Spleen (tissue), 11 donors: ENCODE measurements around the gene ALDH1A3. TPM values are rescaled to one million over a fixed set of nuclear protein-coding genes. Genes with fewer than 3 reads are reported as not detected.

ENCODE experiments used
- DNase-seq: peaks from one replicate; pipeline ENCODE4 v3.0.0-alpha.2; 2020
- H3K27ac ChIP-seq, 8 donors: fragments of 200-600 bp; sonication (generic) in 7 of 8; 1 replicate in 4 of 8; 2 replicates in 4 of 8; pipeline versions ENCODE4 v1.5.0 to v1.8.0; 2016 to 2021; ENCODE audit warnings: inconsistent platforms in 4 of 8, mild to moderate bottlenecking in 4 of 8, moderate library complexity in 1 of 8
- H3K27me3 ChIP-seq, 7 donors: fragments of 200-600 bp; sonication (generic) in 6 of 7; replicated peaks in 1 of 7; 1 replicate in 4 of 7; 2 replicates in 3 of 7; pipeline versions ENCODE4 v1.5.0 to v1.8.0; 2016 to 2021; ENCODE audit warnings: inconsistent platforms in 3 of 7, mild to moderate bottlenecking in 1 of 7
- H3K36me3 ChIP-seq, 6 donors: fragments of 200-600 bp; sonication (generic) in 5 of 6; 1 replicate in 4 of 6; 2 replicates in 2 of 6; pipeline versions ENCODE4 v1.5.0 to v1.8.0; 2016 to 2021; ENCODE audit warnings: inconsistent platforms in 2 of 6
- H3K4me1 ChIP-seq, 6 donors: fragments of 200-600 bp; sonication (generic) in 5 of 6; 1 replicate in 3 of 6; 2 replicates in 3 of 6; pipeline versions ENCODE4 v1.5.0 to v1.8.0; 2016 to 2021; ENCODE audit warnings: inconsistent platforms in 3 of 6
- H3K4me3 ChIP-seq, 8 donors: fragments of 200-600 bp; sonication (generic) in 7 of 8; 1 replicate in 4 of 8; 2 replicates in 4 of 8; pipeline versions ENCODE4 v1.5.0 to v1.8.0; 2016 to 2021; ENCODE audit warnings: inconsistent platforms in 4 of 8, mild to moderate bottlenecking in 4 of 8, moderate library complexity in 2 of 8
- H3K9me3 ChIP-seq, 8 donors: fragments of 200-600 bp; sonication (generic) in 7 of 8; 1 replicate in 4 of 8; 2 replicates in 4 of 8; pipeline versions ENCODE4 v1.5.0 to v1.8.0; 2016 to 2021; ENCODE audit warnings: inconsistent platforms in 4 of 8
- CTCF ChIP-seq, 11 experiments: fragments of 200-600 bp in 7 of 11; fragments of 450-650 bp in 4 of 11; sonication (generic) in 4 of 11; IDR thresholded peaks in 8 of 11; conservative IDR thresholded peaks in 3 of 11; 1 replicate in 7 of 11; 2 replicates in 4 of 11; pipeline versions ENCODE4 v1.4.0 to v1.8.0; 2016 to 2021; ENCODE audit warnings: antibody characterized with exemption in 11 of 11, inconsistent platforms in 4 of 11, mild to moderate bottlenecking in 1 of 11
- POLR2A ChIP-seq, 3 donors: fragments of 450-650 bp; IDR thresholded peaks; one replicate each; pipeline ENCODE4 v1.5.1; 2017; ENCODE audit warnings: antibody characterized with exemption in 3 of 3, mild to moderate bottlenecking in 1 of 3
- POLR2AphosphoS5 ChIP-seq, 3 donors: sonication (generic); formaldehyde crosslinking; IDR thresholded peaks; one replicate each; pipeline ENCODE4 v1.5.1; 2017; ENCODE audit warnings: antibody characterized with exemption in 3 of 3
- WGBS, 5 donors: extraction: QIAGEN DNeasy Blood & Tissue Kit in 3 of 5; methylation state at CpG; one replicate each; pipeline versions ENCODE4 v1.1.5 to v1.1.7; 2013 to 2018; 5-methylcytosine and 5-hydroxymethylcytosine counted together
- intact Hi-C: fragments of 100-400 bp; cut with DNase I; formaldehyde crosslinking; loops from one replicate; pipeline ENCODE4 v1.15.0; 2023; ENCODE audit warnings: low total_unique reads
- polyA plus RNA-seq, 3 donors: library from polyadenylated mRNA; stranded (reverse); fragments of 200-250 nt; gene quantifications; one replicate each; pipeline ENCODE4 v1.2.1, GENCODE V29; 2013
- total RNA-seq, 7 donors: library from RNA; depleted of rRNA in 3 of 7; stranded (reverse); fragments of >200 nt in 3 of 7; fragmentation: NEBNext Ultra II Directional in 4 of 7; extraction: Animal tissue kit (Norgen Biotek cat#: 25700) in 4 of 7; gene quantifications; one replicate each; pipeline versions ENCODE4 v1.1.0 to v1.2.1, GENCODE V29; 2016 to 2021
- donor health status: healthy with polysubstance abuse.
- donor health status: DM: no; HTN: no; CAD: no; lungs with moderate emphysema.
- donor health status: DM: no; HTN: no; CAD: no.
- donor health status: Bipolar disorder and iron deficiency.
- donor health status: healthy.
- donor health status: DM: no; HTN: no; CAD: no.
- donor health status: DM: yes; HTN: yes; CAD: no.

The ALDH1A3 gene
- total and polyA plus RNA-seq, 10 donors, result 0.94 to 22.3 (median 4.6) TPM

GRCh38 chr15:100833417-100834389, 45.9 kb upstream of the ALDH1A3 start:
- Histone ChIP-seq H3K9me3 (no peaks in the 10 kb centered on the region), H3K4me3 (no peak overlapping the region), H3K36me3 (no peaks in the 10 kb centered on the region), H3K27ac (no peak overlapping the region), H3K27me3 (peaks cover 0 to 17% (median 0%) of the 10 kb centered on the region in 7 donors), H3K4me1 (no peaks in the 10 kb centered on the region)
- TF ChIP-seq POLR2A (IDR thresholded peaks at IDR 0.05), result no peak
- no peak for TF ChIP-seq POLR2AphosphoS5 (IDR thresholded peaks at IDR 0.05)
- TF ChIP-seq CTCF (IDR thresholded peaks at IDR 0.05 in 8 of 11, conservative IDR thresholded peaks at IDR 0.05 in 3 of 11), result no peak
- no peak for DNase-seq
- 51 to 64% (median 57%) methylated on average over 11 of the region's 11 CpGs for WGBS, 5 donors
- intact Hi-C loops, result no loop called here

DNA sequence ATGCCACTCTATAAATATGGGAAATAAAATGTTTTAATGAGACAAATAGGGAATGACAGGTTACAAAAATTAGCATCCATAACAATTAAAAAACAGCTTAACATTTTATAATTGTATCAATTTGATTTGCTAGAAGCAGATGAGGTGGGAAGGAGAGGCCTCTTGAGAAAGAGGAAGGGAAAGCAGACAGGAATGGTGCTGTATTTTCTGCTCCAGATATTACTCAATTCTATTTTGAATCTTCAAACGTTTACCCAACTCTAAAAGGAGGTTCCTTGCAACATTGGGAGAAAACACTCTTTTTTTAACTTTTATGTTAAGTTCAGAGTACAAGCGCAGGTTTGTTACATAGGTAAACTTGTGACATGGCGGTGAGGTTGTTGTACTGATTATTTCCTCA, 44.9 kb upstream of the ALDH1A3 start:
- intact Hi-C loops, result no loop called here
- DNase-seq, result no peak
- no peaks in the 10 kb centered on the region for H3K9me3 ChIP-seq
- WGBS, 5 donors, result 42 to 66% (median 62%) methylated on average over 3 of the region's 3 CpGs
- no peak overlapping the region for H3K27ac ChIP-seq
- peaks cover 0 to 17% (median 0%) of the 10 kb centered on the region in 7 donors for H3K27me3 ChIP-seq
- no peaks in the 10 kb centered on the region for H3K36me3 ChIP-seq
- no peaks in the 10 kb centered on the region for H3K4me1 ChIP-seq
- TF ChIP-seq POLR2AphosphoS5 (IDR thresholded peaks at IDR 0.05), result no peak
- no peak for TF ChIP-seq POLR2A (IDR thresholded peaks at IDR 0.05)
- no peak for TF ChIP-seq CTCF (IDR thresholded peaks at IDR 0.05 in 8 of 11, conservative IDR thresholded peaks at IDR 0.05 in 3 of 11)
- H3K4me3 ChIP-seq, result no peak overlapping the region

DNA sequence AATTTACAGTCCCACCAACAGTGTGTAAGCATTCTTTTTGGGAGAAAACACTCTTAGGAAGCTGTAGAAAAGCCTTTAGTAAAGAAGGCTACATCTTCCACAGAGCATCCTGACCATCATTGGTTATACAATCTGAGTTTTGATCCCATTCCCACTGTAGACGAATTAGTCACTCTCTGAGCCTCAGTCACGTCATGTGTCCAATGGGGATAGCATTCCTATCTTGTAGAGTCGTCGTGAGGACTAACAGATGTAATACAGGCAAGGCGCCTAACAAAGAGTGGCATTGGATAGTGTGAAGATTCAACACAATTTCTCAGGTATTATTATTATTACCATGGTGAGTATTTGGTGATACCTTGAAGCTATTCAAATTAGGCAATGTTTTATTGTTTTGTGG, 44.0 kb upstream of the ALDH1A3 start:
- WGBS, 5 donors, result 85 to 91% (median 87%) methylated on average over 5 of the region's 5 CpGs

GRCh38 chr15:100836501-100836900, 43.1 kb upstream of the ALDH1A3 start:
- DNase-seq, result no peak
- no peak overlapping the region for H3K27ac ChIP-seq
- TF ChIP-seq CTCF (IDR thresholded peaks at IDR 0.05 in 8 of 11, conservative IDR thresholded peaks at IDR 0.05 in 3 of 11), result no peak
- TF ChIP-seq POLR2A (IDR thresholded peaks at IDR 0.05), result no peak
- no peak for TF ChIP-seq POLR2AphosphoS5 (IDR thresholded peaks at IDR 0.05)
- intact Hi-C loops, result no loop called here
- 83 to 87% (median 84%) methylated on average over 5 of the region's 5 CpGs for WGBS, 5 donors
- no peak overlapping the region for H3K4me3 ChIP-seq
- H3K36me3 ChIP-seq, result no peaks in the 10 kb centered on the region
- H3K9me3 ChIP-seq, result no peaks in the 10 kb centered on the region
- H3K4me1 ChIP-seq, result no peaks in the 10 kb centered on the region
- peaks cover 0 to 11% (median 0%) of the 10 kb centered on the region in 7 donors for H3K27me3 ChIP-seq

More for the DNA sequence above, 44.0 kb upstream of the ALDH1A3 start:
- DNase-seq, result no peak
- Histone ChIP-seq H3K27ac (no peak overlapping the region), H3K36me3 (no peaks in the 10 kb centered on the region), H3K9me3 (no peaks in the 10 kb centered on the region), H3K4me3 (no peak overlapping the region), H3K4me1 (no peaks in the 10 kb centered on the region), H3K27me3 (peaks cover 0 to 17% (median 0%) of the 10 kb centered on the region in 7 donors)
- intact Hi-C loops, result no loop called here
- TF ChIP-seq POLR2A (IDR thresholded peaks at IDR 0.05) (no peak), POLR2AphosphoS5 (IDR thresholded peaks at IDR 0.05) (no peak)
